ENCODE data around the gene ARMH1.

ARMH1 gene

GRCh38 chr1:44650159-44650831 is 24.2 kb upstream of the ARMH1 start:
- DNase-seq (ENCODE audit: low spot score): no peak
- in situ Hi-C loops (cut with MboI; ENCODE audit: low pct_unique_long_range_greater_than_20kb, low sequenced_read_pairs, unreplicated experiment): no loop called here
- TF ChIP-seq CTCF (IDR thresholded peaks at IDR 0.05; ENCODE audit: extremely low read depth, insufficient read depth, missing control alignments): no peak

GRCh38 chr1:44651069-44651468 is 23.4 kb upstream of the ARMH1 start:
- no peak for TF ChIP-seq CTCF (IDR thresholded peaks at IDR 0.05; ENCODE audit: extremely low read depth, insufficient read depth, missing control alignments)
- no peak for DNase-seq (ENCODE audit: low spot score)
- in situ Hi-C loops (cut with MboI; ENCODE audit: low pct_unique_long_range_greater_than_20kb, low sequenced_read_pairs, unreplicated experiment): no loop called here

- in situ Hi-C loops (cut with MboI; ENCODE audit: low pct_unique_long_range_greater_than_20kb, low sequenced_read_pairs, unreplicated experiment): no loop called here
- TF ChIP-seq CTCF (IDR thresholded peaks at IDR 0.05; ENCODE audit: extremely low read depth, insufficient read depth, missing control alignments): peak; percentile 100
- peak; percentile 87 for DNase-seq (ENCODE audit: low spot score)
These were observed 21.9 kb upstream of the ARMH1 start for GRCh38 chr1:44652445-44653106.

GRCh38 chr1:44653107-44653964 is 21.2 kb upstream of the ARMH1 start:
- in situ Hi-C loops (cut with MboI; ENCODE audit: low pct_unique_long_range_greater_than_20kb, low sequenced_read_pairs, unreplicated experiment): no loop called here
- TF ChIP-seq CTCF (IDR thresholded peaks at IDR 0.05; ENCODE audit: extremely low read depth, insufficient read depth, missing control alignments): no peak
- no peak for DNase-seq (ENCODE audit: low spot score)

GRCh38 chr1:44654621-44655187 is 19.8 kb upstream of the ARMH1 start:
- DNase-seq (ENCODE audit: low spot score): no peak
- no peak for TF ChIP-seq CTCF (IDR thresholded peaks at IDR 0.05; ENCODE audit: extremely low read depth, insufficient read depth, missing control alignments)
- in situ Hi-C loops (cut with MboI; ENCODE audit: low pct_unique_long_range_greater_than_20kb, low sequenced_read_pairs, unreplicated experiment): no loop called here

- in situ Hi-C loops (cut with MboI; ENCODE audit: low pct_unique_long_range_greater_than_20kb, low sequenced_read_pairs, unreplicated experiment): no loop called here
- DNase-seq (ENCODE audit: low spot score): no peak
- TF ChIP-seq CTCF (IDR thresholded peaks at IDR 0.05; ENCODE audit: extremely low read depth, insufficient read depth, missing control alignments): peak; percentile 81
These were observed 18.9 kb upstream of the ARMH1 start for GRCh38 chr1:44655609-44656008.

Measured in GM13977 (cell line).